ENCODE measurements around the gene TMEM229B.

TMEM229B gene

DNA sequence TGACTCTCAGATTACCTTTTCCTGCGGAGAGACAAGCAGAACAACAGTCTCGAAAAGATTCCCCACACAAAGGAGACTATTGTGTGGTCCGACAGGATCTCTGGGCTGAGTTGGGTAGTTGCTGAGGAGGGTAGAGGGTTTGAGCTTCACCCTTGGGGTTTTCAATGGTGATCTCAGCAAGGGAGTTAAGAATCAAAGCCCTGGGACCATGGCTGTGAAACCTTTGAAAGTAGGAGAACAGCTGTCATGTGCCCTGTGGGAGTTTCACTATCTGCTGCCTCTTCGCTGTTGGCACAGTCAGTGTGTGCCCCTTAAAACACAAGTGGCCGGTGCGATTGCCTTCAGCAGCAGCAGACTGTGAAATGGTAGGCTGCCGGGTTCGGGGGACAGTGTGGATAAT lies 62.4 kb downstream of the TMEM229B start:
- no peak for DNase-seq (ENCODE audit: low read depth in 2 of 2, low spot score in 1 of 2)

DNA sequence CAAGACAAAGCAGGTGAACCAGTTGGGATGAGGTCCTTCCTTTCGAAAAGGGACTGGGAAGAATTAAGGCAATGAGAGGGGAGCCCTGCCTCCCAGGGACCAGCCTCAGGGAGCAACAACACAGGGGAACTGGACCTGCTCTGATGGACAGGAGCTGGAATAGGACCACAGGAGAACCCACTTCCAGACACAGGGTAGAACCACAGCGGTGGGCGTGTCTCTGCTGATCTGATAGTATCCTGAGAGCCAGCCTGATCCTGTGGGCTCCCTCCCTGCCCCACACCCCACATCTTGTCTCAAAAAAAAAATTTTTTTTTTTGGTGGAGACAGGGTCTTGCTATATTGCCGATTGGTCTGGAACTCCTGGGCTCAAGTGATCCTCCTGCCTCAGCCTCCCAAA lies 62.9 kb downstream of the TMEM229B start:
- no peak for DNase-seq (ENCODE audit: low read depth in 2 of 2, low spot score in 1 of 2)

- DNase-seq (ENCODE audit: low read depth in 2 of 2, low spot score in 1 of 2): no peak
Measured at GRCh38 chr14:67424539-67424938, 64.0 kb downstream of the TMEM229B start.

DNA sequence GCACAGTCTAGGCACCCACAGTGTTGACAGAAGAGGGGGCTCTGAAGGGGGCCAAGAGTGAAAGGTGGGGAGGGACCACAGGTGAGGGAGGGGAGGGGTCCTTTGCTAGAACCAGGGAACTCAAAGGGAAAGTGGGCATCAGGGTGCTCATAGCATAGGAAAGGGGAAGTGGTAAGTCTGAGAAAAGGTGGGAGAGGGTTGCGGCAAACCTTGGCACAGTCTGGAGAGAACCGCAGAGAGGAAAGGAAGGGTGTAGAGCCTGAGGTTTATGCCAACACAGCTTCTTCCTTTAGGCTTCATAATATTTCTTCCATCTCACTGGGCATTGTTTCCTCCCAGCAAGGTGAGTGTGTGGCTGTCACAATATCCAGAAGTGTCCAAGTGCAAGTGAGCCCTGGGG lies 65.1 kb downstream of the TMEM229B start:
- DNase-seq (ENCODE audit: low read depth in 2 of 2, low spot score in 1 of 2): no peak

DNA sequence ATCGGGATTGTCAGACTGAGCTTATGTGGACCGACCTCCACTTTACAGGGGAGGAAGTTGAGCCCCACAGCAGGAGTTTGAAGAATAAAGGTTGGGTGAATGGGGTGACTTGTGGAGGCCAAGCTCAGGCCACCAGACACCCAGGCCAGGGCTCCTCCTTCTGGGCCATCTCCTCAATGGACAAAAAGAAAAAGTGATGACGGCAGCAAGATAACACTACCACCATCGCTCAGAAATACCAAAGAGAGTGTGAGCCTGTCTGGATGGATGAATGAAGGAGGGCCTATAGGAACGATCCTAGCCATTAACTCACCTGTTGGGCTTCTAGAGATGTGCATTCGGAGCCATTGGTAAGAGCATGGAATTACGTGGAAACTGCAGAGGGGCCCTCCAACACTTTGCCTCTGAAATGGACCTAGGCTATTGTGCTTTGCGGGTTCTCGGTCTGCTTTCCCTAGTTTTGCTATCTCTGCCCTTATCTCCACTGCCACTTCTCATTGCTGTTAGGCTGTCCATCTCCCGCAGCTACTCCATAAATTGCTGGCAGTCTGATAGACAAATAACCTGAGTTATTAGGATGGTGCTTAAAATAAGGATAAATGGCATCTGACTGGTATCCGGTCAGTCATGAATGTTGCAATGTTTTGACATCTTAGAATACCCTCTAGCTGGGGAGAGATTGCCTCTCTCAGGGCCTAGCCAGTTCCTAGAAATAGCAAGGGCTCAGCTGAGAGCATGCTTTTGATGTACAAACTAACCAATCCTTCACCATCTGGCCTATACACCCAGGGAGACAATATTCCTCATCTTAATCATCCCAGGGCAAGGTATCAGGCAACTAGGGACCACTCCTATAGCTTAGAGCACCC lies 66.9 kb downstream of the TMEM229B start:
- DNase-seq (ENCODE audit: low read depth in 2 of 2, low spot score in 1 of 2): no peak

Data from stimulated activated CD8-positive, alpha-beta memory T cell treated with anti-CD3 and anti-CD28 coated beads, Interleukin-4, amount 100 ng/mL, for 4 hours (primary cell).